Lower leg skin (tissue), 4 donors: ENCODE results near the gene S100A13. TPM values are rescaled to one million over a fixed set of nuclear protein-coding genes. Genes with fewer than 3 reads are reported as not detected.
"Not testable (repeated sequence)": the region's sequence is repeated elsewhere in the genome, so short reads cannot be mapped to it uniquely, and the experiment has no call there.

ENCODE experiments used
- DNase-seq, 2 donors: peaks; one replicate each; pipeline ENCODE4 v3.0.0-alpha.2; 2019; ENCODE audit warnings: low spot score in 2 of 2
- H3K4me3 ChIP-seq: fragments of 200-600 bp; sonication (generic); 2 replicates; pipeline ENCODE4 v1.5.1; 2017; ENCODE audit warnings: mild to moderate bottlenecking, low read depth; ENCODE audit not compliant: poor library complexity, severe bottlenecking
- CTCF ChIP-seq, 3 donors: fragments of 450-650 bp; IDR thresholded peaks; one replicate each; pipeline ENCODE4 v1.5.1; 2016; ENCODE audit warnings: antibody characterized with exemption in 3 of 3, mild to moderate bottlenecking in 3 of 3, moderate library complexity in 2 of 3
- POLR2A ChIP-seq, 2 donors: fragments of 450-650 bp; IDR thresholded peaks; one replicate each; pipeline ENCODE4 v1.6.1; 2016 to 2017; ENCODE audit warnings: antibody characterized with exemption in 2 of 2, mild to moderate bottlenecking in 1 of 2, moderate library complexity in 1 of 2
- WGBS, 2 donors: methylation state at CpG; one replicate each; pipeline ENCODE4 v1.1.5; 2018; 5-methylcytosine and 5-hydroxymethylcytosine counted together
- intact Hi-C: fragments of 100-400 bp; cut with DNase I; formaldehyde crosslinking; loops from one replicate; pipeline ENCODE4 v1.15.0; 2023; ENCODE audit warnings: low total_unique reads
- total RNA-seq, 4 donors: library from RNA; depleted of rRNA; stranded (reverse); fragments of >200 nt; gene quantifications; one replicate each; pipeline ENCODE4 v1.1.0, GENCODE V29; 2016

S100A13 gene
- total RNA-seq, 4 donors from 2014 or later, result 44.1 to 72.8 (median 47.2) TPM

- H3K4me3 ChIP-seq, result no peak overlapping the region
- 32 to 53% methylated on average over 1 of the region's 1 CpG for WGBS, 2 donors
- TF ChIP-seq POLR2A (IDR thresholded peaks at IDR 0.05) (no peak), CTCF (IDR thresholded peaks at IDR 0.05) (no peak)
- intact Hi-C loops, result no loop called here
- no peak for DNase-seq
These were observed 41.0 kb downstream of the S100A13 start for GRCh38 chr1:153586347-153586746.

GRCh38 chr1:153585006-153585405 lies 42.3 kb downstream of the S100A13 start:
- intact Hi-C loops, result no loop called here
- TF ChIP-seq POLR2A (IDR thresholded peaks at IDR 0.05) (no peak), CTCF (IDR thresholded peaks at IDR 0.05) (no peak)
- no peak for DNase-seq
- 89 to 94% methylated on average over 1 of the region's 1 CpG for WGBS, 2 donors
- H3K4me3 ChIP-seq, result no peak overlapping the region

- no peak overlapping the region for H3K4me3 ChIP-seq
- 80 to 84% methylated on average over 2 of the region's 2 CpGs for WGBS, 2 donors
- no peak for DNase-seq
- intact Hi-C loops, result no loop called here
- TF ChIP-seq POLR2A (IDR thresholded peaks at IDR 0.05), result no peak
- TF ChIP-seq CTCF (IDR thresholded peaks at IDR 0.05), result no peak
These were observed 43.3 kb downstream of the S100A13 start for GRCh38 chr1:153583976-153584375.

GRCh38 chr1:153583514-153583913 lies 43.8 kb downstream of the S100A13 start:
- DNase-seq, intact Hi-C loops, H3K4me3 ChIP-seq: not testable (repeated sequence)
- WGBS, 2 donors, result 84 to 91% methylated on average over 3 of the region's 3 CpGs

GRCh38 chr1:153582836-153583235 lies 44.5 kb downstream of the S100A13 start:
- H3K4me3 ChIP-seq, intact Hi-C loops, DNase-seq: not testable (repeated sequence)
- 95 to 96% methylated on average over 27 to 29 of the region's 34 CpGs for WGBS, 2 donors

- DNase-seq, result no peak
- TF ChIP-seq CTCF (IDR thresholded peaks at IDR 0.05) (no peak), POLR2A (IDR thresholded peaks at IDR 0.05) (no peak)
- intact Hi-C loops, result loop anchor here (10.0 kb wide), 2 partner anchors 86 to 176 kb away; no protein-coding TSS in a partner anchor
- no peak overlapping the region for H3K4me3 ChIP-seq
- WGBS, 2 donors, result 77 to 89% methylated on average over 3 of the region's 3 CpGs
These were observed 48.4 kb downstream of the S100A13 start for GRCh38 chr1:153578936-153579335.

- DNase-seq, result no peak
- intact Hi-C loops, result loop anchor here (10.0 kb wide), 2 partner anchors 86 to 176 kb away; no protein-coding TSS in a partner anchor
- no peak for TF ChIP-seq CTCF (IDR thresholded peaks at IDR 0.05)
- no peak for TF ChIP-seq POLR2A (IDR thresholded peaks at IDR 0.05)
- no peak overlapping the region for H3K4me3 ChIP-seq
These were observed 48.8 kb downstream of the S100A13 start for GRCh38 chr1:153578490-153578889.
